HG02852 (cell line): ENCODE data around the gene CHODL.

ENCODE experiments used
- ATAC-seq: cut with Tn5 transposase; IDR thresholded peaks from one replicate; pipeline ENCODE4 v1.9.1; 2021; ENCODE audit warnings: mild to moderate bottlenecking, moderate library complexity; ENCODE audit not compliant: unreplicated experiment

CHODL gene, protein sequence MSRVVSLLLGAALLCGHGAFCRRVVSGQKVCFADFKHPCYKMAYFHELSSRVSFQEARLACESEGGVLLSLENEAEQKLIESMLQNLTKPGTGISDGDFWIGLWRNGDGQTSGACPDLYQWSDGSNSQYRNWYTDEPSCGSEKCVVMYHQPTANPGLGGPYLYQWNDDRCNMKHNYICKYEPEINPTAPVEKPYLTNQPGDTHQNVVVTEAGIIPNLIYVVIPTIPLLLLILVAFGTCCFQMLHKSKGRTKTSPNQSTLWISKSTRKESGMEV

GRCh38 chr21:18244671-18245463 lies at the start of gene CHODL:
TSS of gene CHODL (plus strand) at chr21:18244833. CDS start at chr21:18245224, 391 bp downstream.
- no peak for ATAC-seq

DNA sequence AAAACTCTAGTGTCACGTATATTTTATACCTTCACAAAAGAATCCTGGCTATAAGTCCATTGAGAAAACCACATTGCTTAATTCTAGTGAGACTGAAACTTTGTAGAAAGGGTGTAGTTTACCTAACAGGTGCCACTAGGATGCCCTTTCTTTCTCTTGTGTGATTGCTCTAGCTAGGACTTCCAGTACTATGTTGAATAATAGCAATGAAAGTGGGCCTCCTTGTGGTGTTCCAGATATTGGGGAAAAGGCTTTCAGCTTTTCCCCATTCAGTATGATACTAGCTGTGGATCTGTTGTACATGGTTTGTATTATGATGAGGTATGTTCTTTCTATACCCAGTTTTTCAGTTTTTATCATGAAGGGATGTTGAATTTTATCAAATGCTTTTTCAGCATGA lies 39.7 kb upstream of the CHODL start:
- ATAC-seq, result no peak

DNA sequence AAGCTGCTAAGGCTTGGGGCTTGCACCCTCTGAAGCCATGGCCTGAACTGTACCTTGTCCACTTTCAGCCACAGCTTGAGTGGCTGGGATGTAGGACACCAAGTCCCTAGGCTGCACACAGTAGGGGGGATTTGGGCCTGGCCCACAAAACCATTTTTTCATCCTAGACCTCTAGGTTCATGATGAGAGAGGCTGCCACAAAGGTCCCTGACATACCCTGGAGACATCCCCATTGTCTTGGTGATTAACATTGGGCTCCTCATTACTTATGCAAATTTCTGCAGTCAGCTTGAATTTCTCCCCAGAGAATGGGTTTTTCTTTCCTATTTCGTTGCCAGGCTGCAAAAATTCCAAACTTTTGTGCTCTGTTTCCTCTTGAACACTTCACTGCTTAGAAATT lies 26.3 kb upstream of the CHODL start:
- ATAC-seq, result no peak

GRCh38 chr21:18220498-18220897 lies 24.1 kb upstream of the CHODL start:
- ATAC-seq, result no peak

DNA sequence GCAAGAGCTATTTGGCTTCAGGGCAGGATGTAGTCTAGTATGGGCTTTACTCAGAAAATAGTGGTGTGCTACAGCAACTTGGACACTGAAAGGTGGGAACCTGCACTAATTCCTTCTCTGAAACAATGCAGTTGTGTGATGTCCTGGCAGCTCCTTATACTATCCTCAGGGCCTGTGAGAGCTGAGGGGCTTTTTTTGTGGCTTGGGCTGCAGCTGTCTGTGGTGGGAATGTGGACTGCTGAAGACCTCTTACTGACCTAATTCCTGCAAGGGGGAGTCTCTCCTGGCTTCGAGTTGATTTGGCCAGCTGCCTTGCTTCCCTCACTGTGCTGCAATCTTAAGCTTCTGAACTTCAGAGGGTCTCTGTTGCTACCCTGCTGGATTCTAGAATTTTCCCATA lies 22.3 kb upstream of the CHODL start:
- ATAC-seq, result no peak

GRCh38 chr21:18228060-18228739 lies 16.4 kb upstream of the CHODL start:
- ATAC-seq, result no peak

DNA sequence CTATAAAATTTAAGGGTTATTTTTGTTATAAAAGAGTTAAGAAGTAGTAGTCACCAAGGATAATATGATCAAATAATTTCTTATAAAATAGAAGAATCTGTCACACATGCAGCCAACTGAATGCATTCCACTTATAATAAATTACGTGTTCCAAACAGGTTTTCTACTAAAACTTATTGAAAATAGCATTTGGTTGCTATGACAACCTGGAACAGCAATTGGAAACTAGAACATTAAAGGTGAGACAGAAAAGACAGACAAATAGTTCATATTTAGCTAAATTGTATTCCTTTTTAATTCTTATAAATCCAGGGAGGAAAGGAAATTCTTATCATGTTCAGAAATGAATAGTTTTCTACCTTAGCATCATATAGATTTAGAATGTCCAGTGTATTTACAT lies 9.1 kb upstream of the CHODL start:
- ATAC-seq, result no peak

DNA sequence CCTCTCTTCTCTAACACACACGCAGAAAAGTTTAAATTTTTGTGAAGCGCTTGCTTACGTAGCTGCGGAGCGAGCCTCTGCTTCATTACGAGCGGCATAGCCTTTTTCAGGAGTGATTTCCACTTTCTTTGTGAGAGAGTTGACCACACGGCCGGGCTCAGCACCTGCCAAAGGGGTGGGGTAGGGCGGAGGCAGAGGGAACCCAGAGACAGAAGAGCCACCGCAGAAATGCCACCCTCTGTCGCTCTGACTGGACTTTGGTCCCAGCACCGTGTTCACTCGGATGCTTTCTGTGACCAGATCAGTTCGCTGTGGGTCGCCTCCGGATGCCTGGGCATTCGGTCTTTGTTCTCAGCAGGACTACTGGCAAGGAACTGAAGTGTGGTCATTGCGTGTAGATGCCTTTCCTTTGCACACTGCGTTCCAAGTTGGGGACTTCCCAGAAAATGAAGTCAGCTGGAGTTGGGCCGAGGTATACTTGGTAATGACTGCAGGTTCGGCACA lies 883 bp downstream of the CHODL start:
- no peak for ATAC-seq

- no peak for ATAC-seq
Measured at GRCh38 chr21:18248171-18248570, 3.5 kb downstream of the CHODL start.

DNA sequence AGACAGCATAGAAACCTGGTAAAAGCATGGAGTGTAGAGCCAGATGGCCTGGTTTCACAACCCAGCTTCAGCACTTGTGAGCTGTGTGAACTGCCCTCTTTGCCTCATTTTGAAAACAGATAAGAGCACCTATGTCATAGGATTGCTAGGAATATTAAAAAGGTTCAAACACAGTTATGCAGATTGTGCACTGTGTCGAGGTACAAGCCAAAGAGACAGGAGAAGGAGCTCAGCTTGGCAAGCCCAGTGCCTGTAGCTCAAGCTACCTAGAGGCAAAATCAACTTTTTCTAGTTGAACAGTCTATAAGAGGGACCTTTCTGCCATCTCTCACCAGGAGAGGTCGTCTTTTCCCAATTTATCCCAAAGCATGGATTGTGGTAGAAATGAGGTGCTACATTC lies 5.0 kb downstream of the CHODL start:
- ATAC-seq, result no peak

- no peak for ATAC-seq
Measured at GRCh38 chr21:18251065-18251464, 6.4 kb downstream of the CHODL start.

DNA sequence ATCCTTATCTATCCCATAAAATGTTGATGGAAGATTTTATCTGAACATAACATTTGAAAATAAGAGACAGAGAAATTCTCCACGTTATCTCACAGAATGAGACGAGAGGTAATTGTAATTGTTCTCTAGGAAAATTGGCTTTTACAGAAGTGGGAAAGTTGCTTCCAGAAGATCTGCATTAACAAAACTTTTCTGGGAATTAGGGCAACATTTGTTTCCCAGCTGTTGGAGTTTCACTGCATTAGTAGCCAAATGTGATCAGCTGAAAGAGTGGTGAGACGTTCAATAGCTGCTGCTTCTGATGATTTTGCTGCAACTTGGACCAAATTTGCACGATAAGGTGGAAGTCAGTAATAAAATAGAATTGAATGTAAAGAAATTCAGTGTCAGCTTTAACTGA lies 7.6 kb downstream of the CHODL start:
- no peak for ATAC-seq

GRCh38 chr21:18252680-18253079 lies 8.0 kb downstream of the CHODL start:
- ATAC-seq, result no peak

- ATAC-seq, result no peak
Measured at GRCh38 chr21:18253221-18253620, 8.6 kb downstream of the CHODL start.

- ATAC-seq, result no peak
Measured at GRCh38 chr21:18253799-18254198, 9.2 kb downstream of the CHODL start.

DNA sequence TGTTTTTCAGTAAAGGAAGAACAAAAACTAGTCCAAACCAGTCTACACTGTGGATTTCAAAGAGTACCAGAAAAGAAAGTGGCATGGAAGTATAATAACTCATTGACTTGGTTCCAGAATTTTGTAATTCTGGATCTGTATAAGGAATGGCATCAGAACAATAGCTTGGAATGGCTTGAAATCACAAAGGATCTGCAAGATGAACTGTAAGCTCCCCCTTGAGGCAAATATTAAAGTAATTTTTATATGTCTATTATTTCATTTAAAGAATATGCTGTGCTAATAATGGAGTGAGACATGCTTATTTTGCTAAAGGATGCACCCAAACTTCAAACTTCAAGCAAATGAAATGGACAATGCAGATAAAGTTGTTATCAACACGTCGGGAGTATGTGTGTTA lies 21.3 kb downstream of the CHODL start:
- ATAC-seq, result no peak

- no peak for ATAC-seq
Measured at GRCh38 chr21:18267496-18267895, 22.9 kb downstream of the CHODL start.

DNA sequence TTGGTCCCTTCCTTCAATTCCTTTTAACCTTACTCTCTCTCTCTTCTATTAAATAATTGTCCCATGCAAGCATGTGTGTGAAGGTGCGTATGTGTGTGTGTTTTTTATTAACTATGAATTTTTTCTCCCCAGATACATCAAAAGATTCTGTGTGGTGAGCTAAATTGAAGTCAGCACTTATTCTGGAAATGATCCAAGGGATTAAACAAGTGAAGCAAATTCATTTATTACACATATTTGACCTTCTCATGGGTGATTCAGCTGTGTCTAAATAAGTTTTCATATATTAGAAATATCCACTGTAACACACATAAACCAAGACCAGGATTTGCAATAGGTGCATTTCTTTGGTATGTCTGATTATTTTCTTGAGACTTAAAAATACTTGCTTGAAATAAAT lies 24.3 kb downstream of the CHODL start:
- no peak for ATAC-seq

DNA sequence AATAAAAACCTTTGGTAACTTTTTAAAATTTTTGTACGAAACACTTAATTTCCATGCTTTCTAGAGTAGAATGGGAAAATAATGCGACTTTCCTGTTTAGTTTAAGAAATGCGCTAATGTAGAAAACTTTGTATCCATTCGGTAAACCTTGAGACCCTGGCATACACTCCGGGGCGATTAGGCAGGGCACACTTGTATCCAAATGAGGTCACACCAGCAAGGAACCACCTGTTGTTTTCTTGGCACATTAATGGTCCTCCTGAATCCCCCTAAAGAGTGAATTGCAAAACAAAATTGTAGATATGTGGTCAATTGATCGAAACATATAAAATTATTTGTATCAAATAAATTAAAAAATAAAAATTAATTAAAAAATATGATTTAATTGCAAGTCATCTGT lies 25.2 kb downstream of the CHODL start:
- no peak for ATAC-seq

GRCh38 chr21:18273400-18273799 lies 28.8 kb downstream of the CHODL start:
- no peak for ATAC-seq

GRCh38 chr21:18274370-18274769 lies 29.7 kb downstream of the CHODL start:
- ATAC-seq, result no peak

- ATAC-seq, result no peak
Measured at GRCh38 chr21:18275781-18276180, 31.1 kb downstream of the CHODL start.
